HEK293T (cell line): ENCODE results near the gene LAX1.
"Not testable (repeated sequence)": the region's sequence is repeated elsewhere in the genome, so short reads cannot be mapped to it uniquely, and the experiment has no call there.

ENCODE experiments used
- CTCF ChIA-PET: fragments of 350-600 bp; formaldehyde crosslinking; extraction: SDS; loops from one replicate; lab custom pipeline; 2021; ENCODE audit warnings: antibody characterized with exemption, inconsistent platforms; lab: Yijun Ruan, JAX
- POLR2A ChIA-PET: fragments of 350-600 bp; formaldehyde crosslinking; extraction: SDS; loops from one replicate; lab custom pipeline; 2020; ENCODE audit warnings: antibody characterized with exemption, inconsistent platforms; lab: Yijun Ruan, JAX
- DNase-seq: peaks from one replicate; pipeline ENCODE4 v3.0.0; 2012; ENCODE audit warnings: mixed read lengths; ENCODE audit errors: extremely low spot score
- ARNT ChIP-seq: fragments of 450-650 bp; IDR thresholded peaks from 2 replicates; pipeline ENCODE4 v1.6.1; 2017; ENCODE audit warnings: mild to moderate bottlenecking
- BHLHE40 ChIP-seq: fragments of 450-650 bp; IDR thresholded peaks from 2 replicates; pipeline ENCODE4 v1.6.1; 2016; ENCODE audit warnings: mild to moderate bottlenecking, moderate library complexity, borderline replicate concordance
- CTBP1 ChIP-seq: fragments of 450-650 bp; IDR thresholded peaks from 2 replicates; pipeline ENCODE4 v1.6.1; 2016; ENCODE audit warnings: borderline replicate concordance
- ELF4 ChIP-seq: fragments of 450-650 bp; IDR thresholded peaks from 2 replicates; pipeline ENCODE4 v1.6.1; 2017; ENCODE audit warnings: antibody characterized with exemption
- FOXA1 ChIP-seq: fragments of 450-650 bp; IDR thresholded peaks from 2 replicates; pipeline ENCODE4 v1.6.1; 2016; ENCODE audit warnings: mild to moderate bottlenecking
- FOXK2 ChIP-seq: fragments of 450-650 bp; IDR thresholded peaks from 2 replicates; pipeline ENCODE4 v1.6.1; 2016; ENCODE audit warnings: mild to moderate bottlenecking
- FOXM1 ChIP-seq: fragments of 450-650 bp; IDR thresholded peaks from 2 replicates; pipeline ENCODE4 v1.6.1; 2017; ENCODE audit warnings: mild to moderate bottlenecking, borderline replicate concordance
- HDGF ChIP-seq: fragments of 450-650 bp; IDR thresholded peaks from 2 replicates; pipeline ENCODE4 v1.6.1; 2017; ENCODE audit warnings: antibody characterized with exemption, borderline replicate concordance
- L3MBTL2 ChIP-seq: fragments of 450-650 bp; conservative IDR thresholded peaks from 2 replicates; pipeline ENCODE4 v1.6.1; 2016; ENCODE audit warnings: mild to moderate bottlenecking
- LEF1 ChIP-seq: fragments of 450-650 bp; IDR thresholded peaks from 2 replicates; pipeline ENCODE4 v1.6.1; 2017; ENCODE audit warnings: mild to moderate bottlenecking, borderline replicate concordance
- NFRKB ChIP-seq: fragments of 450-650 bp; IDR thresholded peaks from 2 replicates; pipeline ENCODE4 v1.6.1; 2016; ENCODE audit warnings: mild to moderate bottlenecking, moderate library complexity
- PKNOX1 ChIP-seq: fragments of 450-650 bp; IDR thresholded peaks from 2 replicates; pipeline ENCODE4 v1.6.1; 2016
- SP1 ChIP-seq: fragments of 450-650 bp; IDR thresholded peaks from 2 replicates; pipeline ENCODE4 v1.6.1; 2017
- SUZ12 ChIP-seq: fragments of 450-650 bp; IDR thresholded peaks from 2 replicates; pipeline ENCODE4 v1.6.1; 2016; ENCODE audit warnings: mild to moderate bottlenecking
- TARDBP ChIP-seq: fragments of 450-650 bp; IDR thresholded peaks from 2 replicates; pipeline ENCODE4 v1.6.1; 2016
- ZNF384 ChIP-seq: fragments of 450-650 bp; IDR thresholded peaks from 2 replicates; pipeline ENCODE4 v1.6.1; 2016

LAX1 gene

DNA sequence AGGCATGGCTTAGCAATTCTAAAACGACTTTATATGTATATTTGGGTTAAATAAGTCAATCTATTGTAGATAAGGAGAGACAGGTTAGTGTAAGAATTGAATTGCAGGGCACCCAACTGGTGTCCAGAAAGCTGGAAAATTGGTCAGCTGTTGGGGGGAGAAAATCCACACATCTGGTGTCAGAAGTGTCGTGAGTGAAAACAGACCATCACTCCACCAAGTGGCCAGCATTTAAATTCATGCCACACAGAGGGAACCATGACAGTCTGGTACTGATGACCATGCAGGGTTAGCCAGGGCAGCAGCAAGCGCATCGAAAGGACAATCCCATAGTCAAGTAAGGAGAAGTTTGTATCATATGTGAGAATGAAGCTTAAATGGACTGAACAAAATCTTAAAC is 11.7 kb downstream of the LAX1 start:
- POLR2A ChIA-PET = no interaction called here
- CTCF ChIA-PET = interaction anchor here (0.6 kb wide), 1 partner anchor 41 kb away, joined by 5 read pairs; no protein-coding TSS in a partner anchor
- DNase-seq = no peak
- TF ChIP-seq BHLHE40 (no peak), L3MBTL2 (no peak), HDGF (no peak), CTBP1 (no peak), FOXA1 (no peak), FOXK2 (no peak), SUZ12 (no peak), SP1 (no peak), ARNT (no peak), FOXM1 (no peak), PKNOX1 (no peak), ZNF384 (no peak), TARDBP (no peak), LEF1 (no peak), NFRKB (no peak), ELF4 (no peak)

GRCh38 chr1:203777596-203777995 is 12.6 kb downstream of the LAX1 start:
- no peak for TF ChIP-seq ELF4
- CTCF ChIA-PET = no interaction called here
- POLR2A ChIA-PET = no interaction called here
- no peak for DNase-seq

DNA sequence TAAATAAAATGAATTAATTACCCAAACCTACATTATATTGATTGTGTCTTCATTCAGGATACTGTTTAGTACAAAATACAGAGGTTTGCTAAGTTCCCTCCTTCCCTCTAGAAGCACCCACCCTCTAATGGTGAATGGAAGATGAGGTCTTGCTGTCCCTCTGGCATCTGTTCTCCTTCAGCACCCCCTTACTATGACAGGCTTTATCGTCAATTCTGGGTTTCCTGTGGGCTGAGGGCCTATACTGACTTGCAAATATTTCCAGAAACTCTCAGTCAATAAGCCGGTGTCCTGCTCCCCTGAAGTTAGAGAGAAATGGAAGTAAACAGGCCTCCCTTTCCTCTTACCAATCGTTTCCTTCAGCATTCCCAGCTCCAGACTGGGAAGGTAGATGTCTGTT is 13.2 kb downstream of the LAX1 start:
- ChIA-PET POLR2A (no interaction called here), CTCF (no interaction called here)
- no peak for DNase-seq
- TF ChIP-seq NFRKB (no peak), L3MBTL2 (no peak), FOXA1 (no peak), ELF4 (no peak)

DNA sequence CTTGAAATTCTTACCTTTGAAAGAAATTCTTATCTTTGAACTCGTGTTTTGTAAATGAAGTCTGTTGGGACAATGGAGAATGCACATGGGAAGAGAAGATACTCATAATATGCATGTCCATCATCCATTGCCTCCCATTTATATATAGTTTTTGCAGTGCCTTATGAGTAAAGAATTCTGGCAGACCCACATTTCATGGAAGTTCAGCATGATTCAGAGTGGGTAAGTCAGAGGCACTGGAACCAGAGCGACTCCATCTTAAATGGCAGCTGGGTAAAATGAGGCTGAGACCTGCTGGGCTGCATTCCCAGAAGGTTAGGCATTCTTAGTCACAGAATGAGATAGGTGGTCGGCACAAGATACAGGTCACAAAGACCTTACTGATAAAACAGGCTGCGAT is 13.8 kb downstream of the LAX1 start:
- CTCF ChIA-PET = no interaction called here
- POLR2A ChIA-PET = no interaction called here
- no peak for DNase-seq
- TF ChIP-seq PKNOX1 (no peak), FOXK2 (no peak), ELF4 (no peak), ARNT (no peak), FOXM1 (no peak), LEF1 (no peak), L3MBTL2 (no peak), NFRKB (no peak), BHLHE40 (no peak), HDGF (no peak), CTBP1 (no peak), ZNF384 (no peak)

GRCh38 chr1:203781962-203782361 is 17.0 kb downstream of the LAX1 start:
- DNase-seq = no peak
- no peak for TF ChIP-seq ZNF384
- no peak for TF ChIP-seq FOXM1
- TF ChIP-seq FOXA1 = no peak
- TF ChIP-seq HDGF = no peak
- no peak for TF ChIP-seq CTBP1
- no peak for TF ChIP-seq NFRKB
- no peak for TF ChIP-seq LEF1
- no peak for TF ChIP-seq ELF4
- no peak for TF ChIP-seq ARNT
- TF ChIP-seq SUZ12 = no peak
- no peak for TF ChIP-seq PKNOX1
- TF ChIP-seq BHLHE40 = no peak
- ChIA-PET POLR2A (no interaction called here), CTCF (no interaction called here)

- ChIA-PET CTCF (no interaction called here), POLR2A (no interaction called here)
- TF ChIP-seq HDGF = no peak
- no peak for DNase-seq
Measured at GRCh38 chr1:203789966-203790365, 25.0 kb downstream of the LAX1 start.

DNA sequence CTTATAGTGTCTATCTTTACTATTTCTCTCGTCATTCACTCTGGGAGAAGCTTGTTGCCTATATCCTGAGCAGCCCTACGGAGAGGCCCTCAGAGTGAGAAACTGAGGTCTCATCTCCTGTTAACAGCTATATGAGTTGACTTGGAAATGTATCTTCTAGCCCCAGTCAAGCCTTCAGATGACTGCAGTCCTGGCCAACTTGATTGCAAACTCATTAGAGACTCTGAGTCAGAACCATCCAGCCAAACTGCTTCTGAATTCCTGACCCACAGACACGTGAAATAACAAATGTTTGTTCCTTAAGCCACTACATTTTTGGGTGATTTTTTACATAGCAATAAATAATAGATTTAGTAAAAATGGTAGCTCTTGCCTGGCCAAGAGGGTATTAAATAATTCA is 26.5 kb downstream of the LAX1 start:
- POLR2A ChIA-PET = no interaction called here
- TF ChIP-seq FOXA1 = no peak
- TF ChIP-seq TARDBP = no peak
- TF ChIP-seq ZNF384 = no peak
- DNase-seq = no peak
- CTCF ChIA-PET = no interaction called here

DNA sequence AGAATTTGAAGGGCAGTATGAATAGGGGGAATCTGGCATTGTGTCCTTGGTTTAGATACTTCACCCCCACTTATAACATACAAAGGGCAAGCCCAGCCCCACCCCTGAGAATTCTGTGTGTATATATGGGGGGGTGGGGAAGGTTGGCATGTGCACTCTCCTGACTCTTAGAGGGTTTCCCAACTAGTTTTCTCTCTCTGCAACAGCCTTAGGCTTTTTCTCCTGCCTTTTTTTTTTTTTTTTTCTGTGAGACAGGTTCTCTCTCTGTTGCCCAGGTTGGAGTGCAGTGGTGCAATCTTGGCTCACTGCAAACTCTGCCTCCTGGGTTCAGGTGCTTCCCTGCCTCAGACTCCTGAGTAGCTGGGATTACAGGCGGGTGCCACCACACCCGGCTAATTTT is 27.5 kb downstream of the LAX1 start:
- ChIA-PET CTCF (no interaction called here), POLR2A (no interaction called here)
- no peak for TF ChIP-seq FOXA1
- TF ChIP-seq SP1 = no peak
- no peak for TF ChIP-seq NFRKB
- no peak for TF ChIP-seq CTBP1
- no peak for TF ChIP-seq ELF4
- no peak for TF ChIP-seq L3MBTL2
- TF ChIP-seq FOXM1 = no peak
- TF ChIP-seq FOXK2 = no peak
- no peak for TF ChIP-seq ARNT
- no peak for TF ChIP-seq PKNOX1
- TF ChIP-seq LEF1 = no peak
- no peak for TF ChIP-seq TARDBP
- DNase-seq = no peak

GRCh38 chr1:203793561-203793960 is 28.6 kb downstream of the LAX1 start:
- CTCF ChIA-PET, DNase-seq, POLR2A ChIA-PET: not testable (repeated sequence)
